HG03196 (cell line): ENCODE data around the gene GKAP1.
"Not testable (repeated sequence)": the region's sequence is repeated elsewhere in the genome, so short reads cannot be mapped to it uniquely, and the experiment has no call there.

Source experiments
- ATAC-seq: cut with Tn5 transposase; IDR thresholded peaks from one replicate; pipeline ENCODE4 v1.9.1; 2021; ENCODE audit not compliant: unreplicated experiment

The GKAP1 gene

GRCh38 chr9:83733739-83734138, 83.8 kb downstream of the GKAP1 start:
- no peak for ATAC-seq

GRCh38 chr9:83728591-83729368, 88.8 kb downstream of the GKAP1 start:
- not testable (repeated sequence) for ATAC-seq

- no peak for ATAC-seq
Measured at GRCh38 chr9:83724436-83724835, 93.1 kb downstream of the GKAP1 start.

DNA sequence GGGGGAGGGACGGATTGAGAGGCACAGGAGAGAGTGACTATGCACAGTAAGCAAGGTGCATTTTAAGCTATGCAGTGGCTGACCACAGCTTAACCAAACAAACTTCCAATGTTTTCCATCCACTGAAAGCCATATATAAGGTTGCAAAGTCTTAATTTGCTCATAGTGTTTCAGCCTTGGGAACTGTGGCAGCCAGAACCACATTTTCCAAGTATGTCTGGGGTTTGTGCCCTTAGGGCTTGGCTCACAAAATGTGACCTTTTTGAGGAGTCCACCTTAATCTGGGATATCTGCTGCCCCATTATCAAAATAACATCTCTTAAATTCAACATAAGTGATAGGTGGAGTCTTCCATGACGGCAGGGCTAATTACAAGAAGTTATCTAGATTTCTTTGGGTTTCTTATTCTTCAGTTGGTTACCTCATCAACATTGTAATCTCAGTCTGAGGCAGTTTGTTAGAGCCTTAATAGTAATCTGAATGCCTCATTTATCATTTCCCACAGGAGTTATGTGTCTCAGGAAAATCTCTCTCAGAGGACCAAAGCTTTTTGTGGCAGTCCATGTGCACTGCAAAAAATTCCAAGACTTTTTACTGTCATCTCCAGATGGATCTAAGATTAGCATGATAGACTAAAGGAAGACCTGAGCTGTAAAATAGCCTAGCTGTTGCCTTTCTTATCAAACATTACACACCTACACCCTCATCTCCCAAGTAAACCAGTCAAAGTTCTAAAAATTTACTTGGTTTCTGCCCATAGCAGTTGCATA, 94.7 kb downstream of the GKAP1 start:
- ATAC-seq = no peak

- ATAC-seq = no peak
Measured at GRCh38 chr9:83721509-83721908, 96.1 kb downstream of the GKAP1 start.

DNA sequence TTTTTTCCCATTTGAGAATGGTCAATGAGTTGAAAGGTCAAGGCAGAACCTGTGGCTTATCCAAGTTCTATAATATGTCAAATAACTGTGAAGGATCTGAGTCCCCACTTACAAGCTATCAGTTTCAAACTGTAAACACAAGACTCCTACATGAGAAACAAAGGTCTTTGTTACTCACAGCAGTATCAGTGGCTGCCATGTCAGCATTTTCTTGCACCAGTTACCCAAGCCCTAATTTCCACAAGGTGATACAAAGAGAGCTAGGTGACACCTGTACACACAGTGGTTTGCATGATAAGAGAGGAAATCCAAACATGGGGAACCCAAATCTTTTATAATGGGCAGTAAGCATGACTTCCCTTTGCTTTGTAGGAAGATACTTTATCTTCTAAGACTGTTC, 101.8 kb downstream of the GKAP1 start:
- no peak for ATAC-seq

DNA sequence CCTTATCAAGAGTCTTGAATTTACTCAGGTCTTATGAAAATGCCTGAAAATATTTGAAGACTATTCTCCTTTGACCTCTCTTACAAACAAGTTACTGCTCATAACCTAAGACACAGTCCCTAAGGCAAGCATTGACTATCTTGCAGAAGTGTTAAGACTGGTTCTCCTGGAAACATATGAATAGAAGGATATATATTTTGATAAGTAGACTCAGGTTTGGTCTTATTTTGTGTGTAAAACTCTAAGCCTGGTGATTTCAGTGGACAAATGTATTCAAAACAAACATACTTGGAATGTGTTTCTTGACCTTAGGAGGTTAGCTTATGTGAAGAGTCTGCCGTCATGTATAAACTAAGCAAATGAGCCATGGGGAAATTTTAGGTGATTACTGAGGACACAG, 102.3 kb downstream of the GKAP1 start:
- no peak for ATAC-seq

DNA sequence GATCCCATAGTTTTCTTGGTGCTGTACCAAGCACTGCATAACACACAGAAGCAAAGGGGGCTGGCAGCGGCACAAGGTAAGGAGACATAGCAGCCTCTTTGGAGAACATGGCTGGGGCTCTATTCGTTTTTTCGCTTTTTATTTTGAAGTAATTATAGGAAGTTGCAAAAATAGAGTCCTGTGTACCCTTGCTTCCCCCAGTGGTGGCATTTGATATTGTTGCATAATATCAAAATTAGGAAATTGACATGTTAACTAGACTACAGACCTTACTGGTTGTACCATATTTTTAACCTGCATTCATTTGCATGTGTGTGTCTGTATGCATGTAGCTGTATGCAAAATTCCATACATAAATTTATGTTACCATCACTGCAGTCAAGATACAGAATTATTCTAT, 103.2 kb downstream of the GKAP1 start:
- ATAC-seq = no peak

GRCh38 chr9:83708515-83709158, 108.9 kb downstream of the GKAP1 start:
- ATAC-seq = peak; percentile 59

GRCh38 chr9:83707768-83708514, 109.6 kb downstream of the GKAP1 start, which contains the start of gene UBQLN1:
Gene UBQLN1 (minus strand): TSS chr9:83707958. CDS start chr9:83707679, 279 bp downstream.
- ATAC-seq = peak; percentile 85

DNA sequence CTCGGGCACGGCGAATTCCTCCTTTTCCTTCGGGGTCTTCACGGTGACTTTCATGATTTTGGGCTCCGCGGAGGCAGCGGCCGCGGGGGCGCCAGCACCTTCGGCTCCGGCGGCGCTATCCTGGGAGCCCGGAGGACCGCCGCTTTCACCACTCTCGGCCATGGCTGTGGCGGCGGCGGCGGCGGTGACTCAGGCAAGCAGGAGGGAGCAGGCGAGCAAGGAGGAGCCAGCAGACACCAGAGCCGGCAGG, 110.1 kb downstream of the GKAP1 start:
- ATAC-seq = peak; percentile 48

- ATAC-seq = peak; percentile 16
Measured at GRCh38 chr9:83706676-83707517, 110.7 kb downstream of the GKAP1 start.

GRCh38 chr9:83705219-83705651, 112.3 kb downstream of the GKAP1 start:
- ATAC-seq = not testable (repeated sequence)

- ATAC-seq = no peak
Measured at GRCh38 chr9:83701769-83702168, 115.8 kb downstream of the GKAP1 start.

GRCh38 chr9:83701286-83701685, 116.3 kb downstream of the GKAP1 start:
- no peak for ATAC-seq

DNA sequence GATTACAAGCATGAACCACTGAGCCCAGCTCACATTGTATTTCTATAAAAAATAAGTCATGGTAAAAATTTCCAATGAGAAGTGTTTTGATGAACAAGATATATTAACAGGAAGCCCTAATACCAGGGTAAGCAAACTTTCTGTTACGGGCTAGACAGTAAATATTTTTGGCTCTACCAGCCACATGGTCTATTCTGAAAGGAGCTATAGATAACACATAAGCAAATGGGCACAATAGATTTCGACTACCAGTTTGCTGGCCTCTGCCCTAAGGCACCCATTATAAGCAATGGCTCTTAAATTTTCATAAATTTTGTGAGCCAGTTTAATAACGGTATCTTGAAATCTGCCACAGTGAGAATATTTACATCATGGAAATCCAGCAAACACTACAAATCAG, 118.0 kb downstream of the GKAP1 start:
- no peak for ATAC-seq

GRCh38 chr9:83698976-83699585, 118.5 kb downstream of the GKAP1 start:
- no peak for ATAC-seq

DNA sequence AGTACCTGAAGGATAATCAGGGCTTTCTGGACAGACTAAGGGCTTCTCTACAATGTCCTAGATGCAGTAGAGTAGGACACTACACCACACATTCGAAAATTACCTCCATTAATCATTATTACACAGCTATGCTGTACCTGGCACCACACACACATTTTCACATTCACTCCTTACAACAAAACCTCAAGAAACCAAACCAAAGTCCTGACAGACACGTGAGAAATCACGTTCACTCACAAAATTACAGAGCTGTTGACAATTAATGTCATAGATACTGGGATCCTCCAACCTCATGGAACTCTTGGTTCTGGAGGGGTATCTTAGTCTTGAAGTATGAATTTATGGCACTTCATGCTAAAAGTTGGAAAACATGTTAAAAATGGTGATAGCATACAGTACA, 126.1 kb downstream of the GKAP1 start:
- ATAC-seq = no peak
